HL-60 (cell line): ENCODE measurements around the gene ABLIM1.

Experiments used
- DNase-seq, 2 experiments: peaks; one replicate each; pipeline ENCODE4 v3.0.0-alpha.2; 2010 to 2020; ENCODE audit warnings: low read depth in 1 of 2, low spot score in 1 of 2
- H3K27ac ChIP-seq: fragments of 250-450 bp; sonication (Bioruptor Pico); replicated peaks from 2 replicates; pipeline ENCODE4 v1.5.1; 2020; ENCODE audit warnings: mild to moderate bottlenecking, moderate library complexity
- H3K27me3 ChIP-seq: fragments of 250-450 bp; sonication (Bioruptor Pico); 2 replicates; pipeline ENCODE4 v1.5.1; 2021; ENCODE audit warnings: mild to moderate bottlenecking, moderate library complexity; ENCODE audit not compliant: insufficient read depth, poor library complexity, severe bottlenecking
- H3K4me3 ChIP-seq: replicated peaks from 2 replicates; pipeline ENCODE4 v1.5.1; 2011; ENCODE audit warnings: mild to moderate bottlenecking, control low read depth, low read length; ENCODE audit not compliant: insufficient read depth
- CTCF ChIP-seq: IDR thresholded peaks from one replicate; pipeline ENCODE4 v1.5.1; 2011; ENCODE audit warnings: low read length, control low read depth, inconsistent platforms; ENCODE audit not compliant: insufficient read depth
- GABPA ChIP-seq: IDR thresholded peaks from 2 replicates; pipeline ENCODE4 v1.6.1; 2012; ENCODE audit warnings: low read depth
- POLR2AphosphoS5 ChIP-seq: IDR thresholded peaks from 2 replicates; pipeline ENCODE4 v1.6.1; 2012; ENCODE audit warnings: low read depth
- REST ChIP-seq: IDR thresholded peaks from 2 replicates; pipeline ENCODE4 v1.6.1; 2012; ENCODE audit warnings: low read depth; ENCODE audit not compliant: insufficient replicate concordance
- SPI1 ChIP-seq: IDR thresholded peaks from 2 replicates; pipeline ENCODE4 v1.6.1; 2012; ENCODE audit warnings: low read depth, mild to moderate bottlenecking, borderline replicate concordance

Gene ABLIM1

GRCh38 chr10:114399576-114399975 is 258.5 kb downstream of the ABLIM1 start:
- peaks cover 48% of the 10 kb centered on the region for H3K27me3 ChIP-seq
- H3K27ac ChIP-seq: no peak overlapping the region

GRCh38 chr10:114398587-114399331 is 259.3 kb downstream of the ABLIM1 start:
- Histone ChIP-seq H3K4me3 (no peak overlapping the region), H3K27me3 (peaks cover 43% of the 10 kb centered on the region), H3K27ac (no peak overlapping the region)
- DNase-seq: no peak
- TF ChIP-seq POLR2AphosphoS5: no peak
- TF ChIP-seq GABPA: no peak
- no peak for TF ChIP-seq CTCF
- TF ChIP-seq SPI1: no peak
- no peak for TF ChIP-seq REST

More at GRCh38 chr10:114399576-114399975, 258.5 kb downstream of the ABLIM1 start:
- no peak for TF ChIP-seq REST
- TF ChIP-seq SPI1: no peak
- TF ChIP-seq POLR2AphosphoS5: no peak
- no peak for TF ChIP-seq GABPA
- no peak for TF ChIP-seq CTCF
- no peak for DNase-seq
- H3K4me3 ChIP-seq: no peak overlapping the region

GRCh38 chr10:114397651-114398145 is 260.4 kb downstream of the ABLIM1 start:
- no peak for DNase-seq
- no peak overlapping the region for H3K27ac ChIP-seq
- peaks cover 33% of the 10 kb centered on the region for H3K27me3 ChIP-seq

More at GRCh38 chr10:114397651-114398145, 260.4 kb downstream of the ABLIM1 start:
- no peak overlapping the region for H3K4me3 ChIP-seq
- TF ChIP-seq REST (no peak), CTCF (no peak), SPI1 (no peak), POLR2AphosphoS5 (no peak), GABPA (no peak)
